Measurements from ENCODE around the gene FUS. TPM values are rescaled to one million over a fixed set of nuclear protein-coding genes. Genes with fewer than 3 reads are reported as not detected.
"Not testable (repeated sequence)": the region's sequence is repeated elsewhere in the genome, so short reads cannot be mapped to it uniquely, and the experiment has no call there.

The FUS gene
- total RNA-seq, 3 donors from 2014 or later: 59.0 to 78.3 (median 73.9) TPM

GRCh38 chr16:31135535-31136286, 44.2 kb upstream of the FUS start, which contains the start of gene PRSS8:
Gene PRSS8 (minus strand): TSS chr16:31135727. CDS start chr16:31135498, 229 bp downstream.
- Histone ChIP-seq H3K4me1 (peaks cover 0 to 38% of the 10 kb centered on the region in 2 donors), H3K27me3 (no peaks in the 10 kb centered on the region), H3K36me3 (no peaks in the 10 kb centered on the region), H3K27ac (peak within 1 kb of the TSS; percentile 95), H3K9me3 (no peaks in the 10 kb centered on the region), H3K4me3 (peak within 1 kb of the TSS in 2 of 3 donors; percentile 68 to 73)
- intact Hi-C loops (cut with DNase I; ENCODE audit: low total_unique reads): no loop called here
- DNase-seq (ENCODE audit: low spot score in 2 of 2): peak; percentile 90 to 91
- peak in 1 of 3 donors; percentile 83 for TF ChIP-seq POLR2AphosphoS5 (IDR thresholded peaks at IDR 0.05)
- TF ChIP-seq POLR2A (IDR thresholded peaks at IDR 0.05): peak; percentile 55
- TF ChIP-seq CTCF (IDR thresholded peaks at IDR 0.05): no peak

GRCh38 chr16:31136287-31136662, 43.7 kb upstream of the FUS start:
- Histone ChIP-seq H3K27ac (no peak overlapping the region), H3K36me3 (no peaks in the 10 kb centered on the region), H3K4me3 (no peak overlapping the region), H3K4me1 (peaks cover 2 to 35% of the 10 kb centered on the region in 2 donors), H3K9me3 (no peaks in the 10 kb centered on the region), H3K27me3 (no peaks in the 10 kb centered on the region)
- intact Hi-C loops (cut with DNase I; ENCODE audit: low total_unique reads): no loop called here
- TF ChIP-seq POLR2AphosphoS5 (IDR thresholded peaks at IDR 0.05): no peak
- TF ChIP-seq POLR2A (IDR thresholded peaks at IDR 0.05): no peak
- no peak for TF ChIP-seq CTCF (IDR thresholded peaks at IDR 0.05)
- no peak for DNase-seq (ENCODE audit: low spot score in 2 of 2)

- intact Hi-C loops (cut with DNase I; ENCODE audit: low total_unique reads); H3K9me3 ChIP-seq; H3K27ac ChIP-seq; H3K36me3 ChIP-seq; H3K4me3 ChIP-seq; H3K27me3 ChIP-seq; DNase-seq (ENCODE audit: low spot score in 2 of 2): not testable (repeated sequence)
- H3K4me1 ChIP-seq: peaks cover 9 to 35% of the 10 kb centered on the region in 2 donors
Measured at GRCh38 chr16:31136822-31137499, 43.0 kb upstream of the FUS start.

- H3K36me3 ChIP-seq: no peaks in the 10 kb centered on the region
- TF ChIP-seq POLR2A (IDR thresholded peaks at IDR 0.05) (no peak), POLR2AphosphoS5 (IDR thresholded peaks at IDR 0.05) (peak in 2 of 3 donors; percentile 25 to 64), CTCF (IDR thresholded peaks at IDR 0.05) (no peak)
- no peaks in the 10 kb centered on the region for H3K9me3 ChIP-seq
- DNase-seq (ENCODE audit: low spot score in 2 of 2): peak in 1 of 2 donors; percentile 85
- H3K4me1 ChIP-seq: peaks cover 9 to 28% of the 10 kb centered on the region in 2 donors
- H3K4me3 ChIP-seq: peak overlapping the region; percentile 7 to 42 (median 18)
- intact Hi-C loops (cut with DNase I; ENCODE audit: low total_unique reads): no loop called here
- H3K27ac ChIP-seq: peak overlapping the region; percentile 87 to 91
- no peaks in the 10 kb centered on the region for H3K27me3 ChIP-seq
Measured at GRCh38 chr16:31138621-31139578, 41.0 kb upstream of the FUS start.

- H3K36me3 ChIP-seq; H3K27me3 ChIP-seq; intact Hi-C loops (cut with DNase I; ENCODE audit: low total_unique reads); H3K9me3 ChIP-seq; DNase-seq (ENCODE audit: low spot score in 2 of 2): not testable (repeated sequence)
- Histone ChIP-seq H3K4me1 (peaks cover 9 to 21% of the 10 kb centered on the region in 2 donors), H3K4me3 (peak overlapping the region in 1 of 3 donors; percentile 83), H3K27ac (peak overlapping the region; percentile 87 to 93)
Measured at GRCh38 chr16:31141071-31141469, 38.9 kb upstream of the FUS start.
